ENCODE data around the gene KRTAP5-3.

The KRTAP5-3 gene

GRCh38 chr11:1642288-1643145 is 34.3 kb upstream of the KRTAP5-3 start:
- Histone ChIP-seq H3K27ac (ENCODE audit: insufficient read depth, low read length, poor library complexity, severe bottlenecking) (no peak overlapping the region), H3K4me3 (ENCODE audit: insufficient read depth, low read depth, low read length, poor library complexity, severe bottlenecking) (no peak overlapping the region), H3K4me1 (ENCODE audit: control insufficient read depth, insufficient read depth, low read length, poor library complexity, severe bottlenecking) (no peaks in the 10 kb centered on the region), H3K9me3 (ENCODE audit: control insufficient read depth, low read length) (no peaks in the 10 kb centered on the region), H3K27me3 (replicated peaks; ENCODE audit: control insufficient read depth, insufficient read depth, low read length, poor library complexity, severe bottlenecking) (peaks cover 6% of the 10 kb centered on the region), H3K36me3 (ENCODE audit: control insufficient read depth, insufficient read depth, low read length) (no peaks in the 10 kb centered on the region)
- DNase-seq = no peak

- Histone ChIP-seq H3K27ac (ENCODE audit: insufficient read depth, low read length, poor library complexity, severe bottlenecking) (no peak overlapping the region), H3K4me3 (ENCODE audit: insufficient read depth, low read depth, low read length, poor library complexity, severe bottlenecking) (no peak overlapping the region), H3K27me3 (replicated peaks; ENCODE audit: control insufficient read depth, insufficient read depth, low read length, poor library complexity, severe bottlenecking) (peaks cover 6% of the 10 kb centered on the region), H3K36me3 (ENCODE audit: control insufficient read depth, insufficient read depth, low read length) (no peaks in the 10 kb centered on the region), H3K4me1 (ENCODE audit: control insufficient read depth, insufficient read depth, low read length, poor library complexity, severe bottlenecking) (no peaks in the 10 kb centered on the region), H3K9me3 (ENCODE audit: control insufficient read depth, low read length) (no peaks in the 10 kb centered on the region)
- no peak for DNase-seq
Observed at GRCh38 chr11:1641096-1641495, 32.8 kb upstream of the KRTAP5-3 start.

- Histone ChIP-seq H3K27ac (ENCODE audit: insufficient read depth, low read length, poor library complexity, severe bottlenecking) (no peak overlapping the region), H3K4me1 (ENCODE audit: control insufficient read depth, insufficient read depth, low read length, poor library complexity, severe bottlenecking) (no peaks in the 10 kb centered on the region), H3K9me3 (ENCODE audit: control insufficient read depth, low read length) (no peaks in the 10 kb centered on the region), H3K4me3 (ENCODE audit: insufficient read depth, low read depth, low read length, poor library complexity, severe bottlenecking) (no peak overlapping the region), H3K27me3 (replicated peaks; ENCODE audit: control insufficient read depth, insufficient read depth, low read length, poor library complexity, severe bottlenecking) (peaks cover 6% of the 10 kb centered on the region), H3K36me3 (ENCODE audit: control insufficient read depth, insufficient read depth, low read length) (no peaks in the 10 kb centered on the region)
- DNase-seq = no peak
Observed at GRCh38 chr11:1640076-1640946, 32.0 kb upstream of the KRTAP5-3 start.

GRCh38 chr11:1639666-1640065 is 31.4 kb upstream of the KRTAP5-3 start:
- no peaks in the 10 kb centered on the region for H3K36me3 ChIP-seq (ENCODE audit: control insufficient read depth, insufficient read depth, low read length)
- H3K27me3 ChIP-seq (replicated peaks; ENCODE audit: control insufficient read depth, insufficient read depth, low read length, poor library complexity, severe bottlenecking) = peaks cover 6% of the 10 kb centered on the region
- no peaks in the 10 kb centered on the region for H3K9me3 ChIP-seq (ENCODE audit: control insufficient read depth, low read length)
- no peaks in the 10 kb centered on the region for H3K4me1 ChIP-seq (ENCODE audit: control insufficient read depth, insufficient read depth, low read length, poor library complexity, severe bottlenecking)
- no peak for DNase-seq
- H3K4me3 ChIP-seq (ENCODE audit: insufficient read depth, low read depth, low read length, poor library complexity, severe bottlenecking) = no peak overlapping the region
- no peak overlapping the region for H3K27ac ChIP-seq (ENCODE audit: insufficient read depth, low read length, poor library complexity, severe bottlenecking)

GRCh38 chr11:1639102-1639620 is 30.9 kb upstream of the KRTAP5-3 start:
- H3K4me3 ChIP-seq (ENCODE audit: insufficient read depth, low read depth, low read length, poor library complexity, severe bottlenecking) = no peak overlapping the region
- DNase-seq = no peak
- H3K4me1 ChIP-seq (ENCODE audit: control insufficient read depth, insufficient read depth, low read length, poor library complexity, severe bottlenecking) = no peaks in the 10 kb centered on the region
- H3K9me3 ChIP-seq (ENCODE audit: control insufficient read depth, low read length) = no peaks in the 10 kb centered on the region
- H3K27ac ChIP-seq (ENCODE audit: insufficient read depth, low read length, poor library complexity, severe bottlenecking) = no peak overlapping the region
- H3K27me3 ChIP-seq (replicated peaks; ENCODE audit: control insufficient read depth, insufficient read depth, low read length, poor library complexity, severe bottlenecking) = peaks cover 6% of the 10 kb centered on the region
- H3K36me3 ChIP-seq (ENCODE audit: control insufficient read depth, insufficient read depth, low read length) = no peaks in the 10 kb centered on the region

- Histone ChIP-seq H3K36me3 (ENCODE audit: control insufficient read depth, insufficient read depth, low read length) (no peaks in the 10 kb centered on the region), H3K9me3 (ENCODE audit: control insufficient read depth, low read length) (no peaks in the 10 kb centered on the region), H3K4me1 (ENCODE audit: control insufficient read depth, insufficient read depth, low read length, poor library complexity, severe bottlenecking) (no peaks in the 10 kb centered on the region), H3K27ac (ENCODE audit: insufficient read depth, low read length, poor library complexity, severe bottlenecking) (no peak overlapping the region), H3K27me3 (replicated peaks; ENCODE audit: control insufficient read depth, insufficient read depth, low read length, poor library complexity, severe bottlenecking) (peaks cover 6% of the 10 kb centered on the region), H3K4me3 (ENCODE audit: insufficient read depth, low read depth, low read length, poor library complexity, severe bottlenecking) (no peak overlapping the region)
- no peak for DNase-seq
Observed at GRCh38 chr11:1638344-1638743, 30.1 kb upstream of the KRTAP5-3 start.

- no peaks in the 10 kb centered on the region for H3K4me1 ChIP-seq (ENCODE audit: control insufficient read depth, insufficient read depth, low read length, poor library complexity, severe bottlenecking)
- H3K36me3 ChIP-seq (ENCODE audit: control insufficient read depth, insufficient read depth, low read length) = no peaks in the 10 kb centered on the region
- H3K9me3 ChIP-seq (ENCODE audit: control insufficient read depth, low read length) = no peaks in the 10 kb centered on the region
- no peak overlapping the region for H3K4me3 ChIP-seq (ENCODE audit: insufficient read depth, low read depth, low read length, poor library complexity, severe bottlenecking)
- no peak overlapping the region for H3K27ac ChIP-seq (ENCODE audit: insufficient read depth, low read length, poor library complexity, severe bottlenecking)
- no peak for DNase-seq
- peaks cover 6% of the 10 kb centered on the region for H3K27me3 ChIP-seq (replicated peaks; ENCODE audit: control insufficient read depth, insufficient read depth, low read length, poor library complexity, severe bottlenecking)
Observed at GRCh38 chr11:1637628-1638027, 29.4 kb upstream of the KRTAP5-3 start.

- H3K27ac ChIP-seq (ENCODE audit: insufficient read depth, low read length, poor library complexity, severe bottlenecking) = no peak overlapping the region
- H3K36me3 ChIP-seq (ENCODE audit: control insufficient read depth, insufficient read depth, low read length) = no peaks in the 10 kb centered on the region
- H3K27me3 ChIP-seq (replicated peaks; ENCODE audit: control insufficient read depth, insufficient read depth, low read length, poor library complexity, severe bottlenecking) = peaks cover 14% of the 10 kb centered on the region
- no peaks in the 10 kb centered on the region for H3K9me3 ChIP-seq (ENCODE audit: control insufficient read depth, low read length)
- no peak overlapping the region for H3K4me3 ChIP-seq (ENCODE audit: insufficient read depth, low read depth, low read length, poor library complexity, severe bottlenecking)
- no peak for DNase-seq
- H3K4me1 ChIP-seq (ENCODE audit: control insufficient read depth, insufficient read depth, low read length, poor library complexity, severe bottlenecking) = no peaks in the 10 kb centered on the region
Observed at GRCh38 chr11:1636291-1636950, 28.2 kb upstream of the KRTAP5-3 start.

GRCh38 chr11:1633864-1634263 is 25.6 kb upstream of the KRTAP5-3 start:
- H3K9me3 ChIP-seq (ENCODE audit: control insufficient read depth, low read length) = no peaks in the 10 kb centered on the region
- DNase-seq = no peak
- H3K27me3 ChIP-seq (replicated peaks; ENCODE audit: control insufficient read depth, insufficient read depth, low read length, poor library complexity, severe bottlenecking) = peaks cover 14% of the 10 kb centered on the region
- H3K4me1 ChIP-seq (ENCODE audit: control insufficient read depth, insufficient read depth, low read length, poor library complexity, severe bottlenecking) = peaks cover 5% of the 10 kb centered on the region
- no peak overlapping the region for H3K27ac ChIP-seq (ENCODE audit: insufficient read depth, low read length, poor library complexity, severe bottlenecking)
- no peaks in the 10 kb centered on the region for H3K36me3 ChIP-seq (ENCODE audit: control insufficient read depth, insufficient read depth, low read length)
- no peak overlapping the region for H3K4me3 ChIP-seq (ENCODE audit: insufficient read depth, low read depth, low read length, poor library complexity, severe bottlenecking)

Measured in effector memory CD4-positive, alpha-beta T cell (primary cell).